HUES48 (cell line): Measurements from ENCODE around the gene TOR3A.

ENCODE experiments used
- H3K27ac ChIP-seq: one replicate; pipeline ENCODE4 v1.7.0; 2013; ENCODE audit warnings: low read depth, low read length, inconsistent platforms
- H3K27me3 ChIP-seq: 2 replicates; pipeline ENCODE4 v1.6.1; 2013; ENCODE audit warnings: mild to moderate bottlenecking, low read length; ENCODE audit not compliant: control insufficient read depth, insufficient read depth
- H3K36me3 ChIP-seq: 2 replicates; pipeline ENCODE4 v1.6.1; 2013; ENCODE audit warnings: low read length; ENCODE audit not compliant: control insufficient read depth, insufficient read depth
- H3K4me1 ChIP-seq: 2 replicates; pipeline ENCODE4 v1.6.1; 2013; ENCODE audit warnings: mild to moderate bottlenecking, low read length; ENCODE audit not compliant: control insufficient read depth, insufficient read depth
- H3K4me3 ChIP-seq: 2 replicates; pipeline ENCODE4 v1.5.1; 2013; ENCODE audit warnings: mild to moderate bottlenecking, low read depth, low read length
- H3K9ac ChIP-seq: 2 replicates; pipeline ENCODE4 v1.6.1; 2013; ENCODE audit warnings: mild to moderate bottlenecking, low read depth, low read length, moderate library complexity
- H3K9me3 ChIP-seq: 2 replicates; pipeline ENCODE4 v1.6.1; 2013; ENCODE audit warnings: low read length; ENCODE audit not compliant: control insufficient read depth, insufficient read depth

Gene TOR3A

DNA sequence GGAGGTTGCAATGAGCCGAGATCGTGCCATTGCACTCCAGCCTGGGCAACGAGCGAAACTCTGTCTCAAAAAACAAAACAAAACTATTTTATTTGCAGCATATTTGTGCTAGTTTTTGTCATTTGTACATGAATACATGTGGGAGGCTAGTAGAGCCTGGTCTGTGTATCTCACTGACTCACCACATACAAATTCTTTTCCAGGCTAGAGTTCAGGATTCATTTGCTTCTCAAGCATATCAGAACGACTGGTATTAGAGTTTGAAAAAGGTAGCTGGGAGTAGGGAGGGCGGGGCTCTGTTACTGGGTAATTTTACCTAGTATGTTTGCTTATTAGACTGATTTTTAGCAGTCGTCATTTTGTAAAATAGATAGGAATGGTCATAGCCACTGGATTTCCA lies 4.5 kb upstream of the TOR3A start:
- Histone ChIP-seq H3K36me3 (peaks cover 10% of the 10 kb centered on the region; the same call in 1 of the 2 replicates), H3K27me3 (no peaks in the 10 kb centered on the region), H3K4me1 (peaks cover 11% of the 10 kb centered on the region), H3K4me3 (no peak overlapping the region), H3K27ac (no peak overlapping the region), H3K9me3 (no peaks in the 10 kb centered on the region), H3K9ac (no peak overlapping the region)

DNA sequence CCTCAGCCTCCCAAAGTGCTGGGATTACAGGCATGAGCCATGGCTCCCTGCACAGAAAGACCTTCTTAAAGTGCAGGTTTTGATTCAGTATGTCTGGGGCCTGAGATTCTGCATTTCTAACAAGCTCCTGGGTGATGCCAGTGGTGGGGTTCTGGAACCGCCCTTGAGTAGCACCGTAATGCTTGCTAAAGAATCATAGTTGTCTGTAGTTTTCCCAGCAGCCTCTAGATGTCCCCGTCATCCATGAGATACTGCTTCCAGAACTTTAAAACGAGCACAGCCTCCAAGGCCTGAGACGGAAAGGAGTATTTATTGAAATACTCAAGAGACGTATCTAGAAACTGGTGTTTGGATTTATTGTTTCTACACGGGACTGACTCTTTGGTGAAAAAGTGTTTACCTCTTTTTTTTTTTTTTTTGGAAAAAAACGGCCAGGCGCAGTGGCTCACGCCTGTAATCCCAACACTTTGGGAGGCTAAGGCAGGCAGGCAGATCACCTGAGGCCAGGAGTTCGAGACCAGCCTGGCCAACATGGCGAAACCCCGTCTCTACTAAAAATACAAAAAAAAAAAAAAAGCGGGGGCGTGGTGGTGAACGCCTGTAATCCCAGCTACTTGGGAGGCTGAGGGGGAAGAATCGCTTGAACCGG lies 2.6 kb upstream of the TOR3A start:
- H3K36me3 ChIP-seq = peaks cover 1% of the 10 kb centered on the region; the same call in 1 of the 2 replicates
- peaks cover 3% of the 10 kb centered on the region; the same call in 1 of the 2 replicates for H3K27me3 ChIP-seq
- no peaks in the 10 kb centered on the region for H3K9me3 ChIP-seq
- no peak overlapping the region for H3K27ac ChIP-seq
- H3K4me3 ChIP-seq = no peak overlapping the region
- peaks cover 20% of the 10 kb centered on the region for H3K4me1 ChIP-seq
- H3K9ac ChIP-seq = no peak overlapping the region

DNA sequence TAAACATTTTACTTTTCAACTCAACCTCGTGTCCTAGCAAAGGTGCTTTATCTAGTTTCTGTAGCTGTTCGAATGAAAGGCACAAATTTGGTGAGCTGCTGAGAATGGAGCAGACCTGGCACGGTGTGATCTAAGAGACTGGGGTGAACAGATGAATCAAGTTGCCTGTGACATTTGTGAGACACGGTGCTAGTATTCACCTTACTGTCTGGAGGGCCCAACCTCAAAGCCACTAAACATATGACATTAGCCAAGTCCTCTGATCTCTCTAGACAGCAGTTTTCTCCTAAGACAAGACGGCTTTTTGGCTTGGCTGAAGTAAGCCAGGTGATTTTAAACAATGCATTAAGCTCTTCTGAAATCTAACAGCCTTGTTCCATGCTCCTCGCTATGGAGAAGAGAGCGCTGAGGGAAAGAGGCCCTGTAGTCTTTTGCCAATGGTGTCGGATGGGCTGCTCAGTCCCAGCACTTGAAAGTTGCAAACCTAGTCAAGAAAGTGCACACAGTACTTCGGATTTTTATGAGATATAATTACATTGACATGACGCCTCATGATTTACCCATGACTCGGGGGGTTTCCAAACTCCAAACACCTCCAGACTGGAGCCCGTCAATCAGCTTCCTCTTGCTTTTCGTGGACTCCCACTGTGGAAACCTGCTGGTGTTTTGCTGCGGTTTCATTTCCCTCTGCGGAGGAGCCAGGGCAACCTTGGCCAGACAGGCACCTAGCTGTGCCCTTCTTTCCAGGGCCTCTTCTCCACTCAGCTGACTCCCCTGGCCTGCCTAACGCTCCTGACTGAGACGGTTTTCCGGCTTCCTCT lies 794 bp upstream of the TOR3A start:
- Histone ChIP-seq H3K36me3 (no peaks in the 10 kb centered on the region; the same call in 1 of the 2 replicates), H3K9me3 (no peaks in the 10 kb centered on the region), H3K4me3 (peak overlapping the region; percentile 89), H3K27me3 (peaks cover 3% of the 10 kb centered on the region; the same call in 1 of the 2 replicates), H3K27ac (peak overlapping the region; percentile 74), H3K9ac (peak overlapping the region; percentile 81; the same call in 1 of the 2 replicates), H3K4me1 (peaks cover 20% of the 10 kb centered on the region)

DNA sequence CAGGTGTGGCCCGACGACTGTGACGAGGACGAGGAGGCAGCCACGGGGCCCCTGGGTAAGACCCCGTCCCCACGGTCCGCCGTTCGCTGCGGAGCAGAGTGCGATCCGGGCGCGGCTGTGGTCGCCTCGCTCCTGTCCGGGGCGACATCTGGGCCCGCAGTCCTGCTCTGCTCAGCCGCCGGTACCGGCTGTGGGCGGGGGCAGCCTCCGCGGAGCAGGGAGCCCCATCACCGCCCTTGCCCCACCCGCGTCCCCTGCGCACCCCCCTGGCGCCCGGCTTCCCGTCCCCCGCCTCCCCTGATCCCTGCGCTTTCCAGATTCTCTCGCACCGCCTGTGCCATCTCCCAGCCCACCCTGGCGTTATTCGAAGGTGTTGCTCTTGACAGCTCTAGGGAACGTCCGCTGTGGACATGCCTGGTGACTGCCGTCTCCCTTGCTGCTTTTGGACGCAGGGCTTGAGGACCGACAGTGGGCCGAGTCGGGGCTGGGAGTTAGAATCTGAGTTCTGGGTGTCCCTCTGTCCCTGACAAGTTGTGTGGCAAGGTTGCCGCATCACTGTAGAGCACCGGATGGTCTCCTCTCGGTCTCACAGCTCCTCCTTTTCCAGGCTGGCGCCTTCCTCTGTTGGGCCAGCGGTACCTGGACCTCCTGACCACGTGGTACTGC lies 596 bp downstream of the TOR3A start:
- Histone ChIP-seq H3K27ac (peak overlapping the region; percentile 74), H3K9ac (peak overlapping the region; percentile 81), H3K27me3 (peaks cover 3% of the 10 kb centered on the region; the same call in 1 of the 2 replicates), H3K4me1 (peaks cover 27% of the 10 kb centered on the region), H3K9me3 (no peaks in the 10 kb centered on the region), H3K4me3 (peak overlapping the region; percentile 89), H3K36me3 (no peaks in the 10 kb centered on the region; the same call in 1 of the 2 replicates)

DNA sequence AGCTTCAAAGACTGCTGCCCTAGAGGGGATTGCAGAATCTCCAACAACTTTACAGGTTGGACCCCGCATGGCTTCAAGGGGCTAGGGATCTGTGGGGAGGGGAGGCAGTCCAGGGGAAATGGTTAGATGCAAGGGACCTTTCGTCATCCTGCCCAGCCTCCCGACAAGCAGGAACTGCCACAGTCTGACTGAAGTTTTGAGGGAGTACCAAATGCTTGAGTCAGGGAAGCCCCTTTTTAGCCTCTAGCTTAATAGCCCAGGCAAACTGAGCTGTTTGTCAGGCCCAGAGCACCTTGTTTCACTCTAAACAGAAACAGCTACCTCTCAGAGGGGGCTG lies 1.1 kb downstream of the TOR3A start:
- H3K4me1 ChIP-seq = peaks cover 29% of the 10 kb centered on the region
- no peaks in the 10 kb centered on the region; the same call in 1 of the 2 replicates for H3K36me3 ChIP-seq
- H3K27me3 ChIP-seq = peaks cover 3% of the 10 kb centered on the region; the same call in 1 of the 2 replicates

DNA sequence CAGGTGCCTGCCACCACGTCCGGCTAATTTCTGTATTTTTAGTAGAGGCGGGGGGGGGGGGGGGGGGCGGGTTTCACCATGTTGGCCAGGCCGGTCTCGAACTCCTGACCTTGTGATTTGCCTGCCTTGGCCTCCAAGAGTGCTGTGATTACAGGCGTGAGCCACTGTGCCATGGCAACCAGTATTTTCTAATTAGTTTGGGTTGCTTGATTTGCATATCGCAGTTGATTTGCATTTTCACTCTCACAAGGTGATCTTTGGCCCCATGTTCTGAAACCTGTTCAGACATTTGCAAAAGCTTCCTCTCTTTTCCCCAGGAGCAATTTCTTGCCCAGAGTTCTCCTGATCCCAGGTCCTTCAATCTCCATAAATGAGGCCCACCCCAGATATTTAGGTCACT lies 1.7 kb downstream of the TOR3A start:
- Histone ChIP-seq H3K36me3 (no peaks in the 10 kb centered on the region; the same call in 1 of the 2 replicates), H3K4me1 (peaks cover 32% of the 10 kb centered on the region), H3K9ac (no peak overlapping the region), H3K27ac (no peak overlapping the region), H3K27me3 (peaks cover 3% of the 10 kb centered on the region; the same call in 1 of the 2 replicates), H3K4me3 (no peak overlapping the region), H3K9me3 (no peaks in the 10 kb centered on the region)

More for the DNA sequence above, 1.1 kb downstream of the TOR3A start:
- 0 out of 2 replicates have a peak overlapping the region, but pooled peaks have one; percentile 3 for H3K9ac ChIP-seq
- no peaks in the 10 kb centered on the region for H3K9me3 ChIP-seq
- peak overlapping the region; percentile 89 for H3K4me3 ChIP-seq
- H3K27ac ChIP-seq = no peak overlapping the region

DNA sequence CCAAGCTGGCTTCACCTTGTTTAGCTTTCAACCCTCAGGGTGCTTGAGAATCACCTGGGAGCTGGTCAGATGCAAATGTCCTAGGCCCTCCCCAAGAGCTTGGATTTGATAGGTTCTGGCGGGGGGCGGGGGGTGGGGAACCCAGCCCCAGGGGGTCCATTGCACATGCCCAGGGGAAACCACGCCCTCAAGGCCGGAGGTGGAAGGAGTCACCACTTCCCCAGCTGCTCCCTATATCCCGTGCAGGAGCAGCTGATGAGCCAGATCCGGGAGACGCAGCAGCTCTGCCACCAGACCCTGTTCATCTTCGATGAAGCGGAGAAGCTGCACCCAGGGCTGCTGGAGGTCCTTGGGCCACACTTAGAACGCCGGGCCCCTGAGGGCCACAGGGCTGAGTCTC lies 5.8 kb downstream of the TOR3A start:
- Histone ChIP-seq H3K27me3 (0 out of 2 replicates have a peak, but pooled peaks cover 3% of the 10 kb centered on the region), H3K4me3 (peak overlapping the region; percentile 50), H3K36me3 (peaks cover 21% of the 10 kb centered on the region), H3K9ac (peak overlapping the region; percentile 42; the same call in 1 of the 2 replicates), H3K4me1 (peaks cover 28% of the 10 kb centered on the region), H3K27ac (peak overlapping the region; percentile 81), H3K9me3 (no peaks in the 10 kb centered on the region)

DNA sequence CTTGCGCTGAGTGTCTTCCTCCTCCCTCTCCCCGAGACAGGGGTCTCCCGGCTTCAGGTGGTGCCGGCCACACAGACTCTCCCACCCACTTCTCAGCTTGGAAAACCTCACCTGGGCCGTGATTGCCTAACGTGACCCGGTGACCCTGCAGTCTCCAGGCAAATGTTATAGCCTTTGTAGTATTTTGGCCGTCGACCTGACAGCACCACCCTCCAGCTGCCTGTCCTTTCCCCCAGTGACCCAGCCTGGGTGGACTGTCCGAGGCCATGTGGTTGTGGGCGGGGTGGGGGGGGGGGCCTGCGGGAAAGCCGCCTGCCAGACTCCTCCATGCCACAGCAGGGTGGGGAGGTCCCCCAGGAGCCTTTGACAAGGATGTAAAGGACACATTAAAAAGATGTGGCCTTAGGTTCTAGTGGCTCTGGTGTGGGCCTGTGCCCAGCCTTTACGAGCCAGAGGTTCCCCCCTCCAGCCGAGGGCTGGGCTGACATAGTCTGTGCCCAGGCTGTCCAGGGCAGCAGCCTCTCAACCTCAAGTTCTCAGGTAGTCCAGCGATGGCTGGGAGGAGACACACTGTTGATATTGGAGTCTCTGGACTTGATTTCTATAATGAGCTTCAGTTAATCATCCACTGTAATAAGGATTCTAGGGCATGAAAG lies 8.1 kb downstream of the TOR3A start:
- H3K4me1 ChIP-seq = peaks cover 19% of the 10 kb centered on the region
- no peak overlapping the region for H3K4me3 ChIP-seq
- peaks cover 43% of the 10 kb centered on the region for H3K36me3 ChIP-seq
- no peak overlapping the region for H3K27ac ChIP-seq
- H3K9ac ChIP-seq = no peak overlapping the region
- no peaks in the 10 kb centered on the region for H3K27me3 ChIP-seq
- H3K9me3 ChIP-seq = no peaks in the 10 kb centered on the region

DNA sequence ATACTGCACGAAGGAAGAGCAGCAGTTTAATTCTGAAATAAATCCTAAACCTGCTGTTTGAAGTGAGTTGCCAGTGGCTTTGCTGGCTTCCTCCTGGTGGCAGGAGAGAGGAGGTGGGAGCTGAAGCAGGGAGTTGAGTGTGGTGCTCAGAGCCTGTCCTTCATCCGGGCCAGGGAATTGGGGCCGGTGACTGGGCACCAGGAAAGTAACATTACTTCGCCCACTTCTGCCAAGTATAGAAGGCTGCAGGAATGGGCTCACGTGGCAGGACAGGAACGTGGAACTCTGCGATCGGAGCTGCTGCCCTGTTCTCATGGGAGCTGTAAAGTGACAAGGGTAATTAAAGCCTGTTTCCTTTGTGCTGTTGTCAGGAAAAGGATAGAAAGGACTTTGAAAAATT lies 8.7 kb downstream of the TOR3A start:
- Histone ChIP-seq H3K9ac (no peak overlapping the region), H3K4me3 (no peak overlapping the region), H3K27ac (no peak overlapping the region), H3K9me3 (no peaks in the 10 kb centered on the region), H3K27me3 (no peaks in the 10 kb centered on the region), H3K36me3 (peaks cover 49% of the 10 kb centered on the region), H3K4me1 (peaks cover 19% of the 10 kb centered on the region)

DNA sequence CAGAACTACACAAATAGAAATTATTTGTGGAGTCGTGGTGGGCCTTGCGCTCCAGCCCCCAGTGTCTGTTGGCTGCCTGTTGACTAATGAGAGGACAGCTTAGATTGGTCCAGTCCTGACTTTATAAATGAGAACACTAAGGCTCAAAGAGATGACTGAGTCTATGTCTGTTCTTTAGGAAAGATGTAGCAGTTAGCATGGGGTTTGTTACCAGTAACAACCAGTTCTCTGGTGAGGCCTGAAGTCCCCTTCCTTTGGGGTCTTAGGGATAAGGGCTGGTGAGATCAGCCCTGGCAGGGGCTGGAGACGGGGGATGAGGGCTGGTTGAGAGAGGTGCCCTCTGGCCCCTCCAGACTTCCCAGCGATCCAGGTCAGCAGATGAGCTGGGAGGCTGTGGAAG lies 9.1 kb downstream of the TOR3A start:
- H3K4me1 ChIP-seq = peaks cover 19% of the 10 kb centered on the region
- H3K27ac ChIP-seq = no peak overlapping the region
- H3K4me3 ChIP-seq = no peak overlapping the region
- H3K27me3 ChIP-seq = no peaks in the 10 kb centered on the region
- H3K36me3 ChIP-seq = peaks cover 53% of the 10 kb centered on the region
- no peaks in the 10 kb centered on the region for H3K9me3 ChIP-seq
- H3K9ac ChIP-seq = no peak overlapping the region
